GM11168 (cell line): Measurements from ENCODE around the gene THSD7B.
"Not testable (repeated sequence)": the region's sequence is repeated elsewhere in the genome, so short reads cannot be mapped to it uniquely, and the experiment has no call there.

Source experiments
- in situ Hi-C: fragments of 300-500 bp; cut with MboI; formaldehyde crosslinking; loops from one replicate; pipeline ENCODE4 v1.12.0; 2022; ENCODE audit warnings: low sequenced_read_pairs; ENCODE audit not compliant: unreplicated experiment

THSD7B gene

GRCh38 chr2:137020452-137021196, 255.3 kb downstream of the THSD7B start:
- in situ Hi-C loops, result no loop called here

- in situ Hi-C loops, result no loop called here
These were observed 256.4 kb downstream of the THSD7B start for GRCh38 chr2:137021763-137022162.

- in situ Hi-C loops, result no loop called here
These were observed 257.9 kb downstream of the THSD7B start for GRCh38 chr2:137023205-137023604.

GRCh38 chr2:137031731-137032130, 266.4 kb downstream of the THSD7B start:
- in situ Hi-C loops, result no loop called here

- in situ Hi-C loops, result no loop called here
These were observed 271.3 kb downstream of the THSD7B start for GRCh38 chr2:137036619-137037018.

- in situ Hi-C loops, result no loop called here
These were observed 274.3 kb downstream of the THSD7B start for GRCh38 chr2:137039482-137040152.

GRCh38 chr2:137047369-137047768, 282.0 kb downstream of the THSD7B start:
- in situ Hi-C loops, result no loop called here

GRCh38 chr2:137048455-137048854, 283.1 kb downstream of the THSD7B start:
- in situ Hi-C loops, result no loop called here

- in situ Hi-C loops, result no loop called here
These were observed 284.2 kb downstream of the THSD7B start for GRCh38 chr2:137049518-137049917.

GRCh38 chr2:137050949-137051348, 285.6 kb downstream of the THSD7B start:
- in situ Hi-C loops, result no loop called here

GRCh38 chr2:137051778-137052398, 286.5 kb downstream of the THSD7B start:
- in situ Hi-C loops, result no loop called here

- in situ Hi-C loops, result no loop called here
These were observed 291.4 kb downstream of the THSD7B start for GRCh38 chr2:137056704-137057103.

GRCh38 chr2:137076111-137076765, 310.9 kb downstream of the THSD7B start:
- in situ Hi-C loops, result not testable (repeated sequence)

GRCh38 chr2:137091704-137092103, 326.4 kb downstream of the THSD7B start:
- in situ Hi-C loops, result no loop called here

- in situ Hi-C loops, result no loop called here
These were observed 327.8 kb downstream of the THSD7B start for GRCh38 chr2:137093116-137093515.

GRCh38 chr2:137096187-137096586, 330.8 kb downstream of the THSD7B start:
- in situ Hi-C loops, result no loop called here

GRCh38 chr2:137096693-137097092, 331.3 kb downstream of the THSD7B start:
- in situ Hi-C loops, result no loop called here

- in situ Hi-C loops, result not testable (repeated sequence)
These were observed 336.5 kb downstream of the THSD7B start for GRCh38 chr2:137101814-137102213.

GRCh38 chr2:137107904-137108303, 342.6 kb downstream of the THSD7B start:
- in situ Hi-C loops, result no loop called here

- in situ Hi-C loops, result no loop called here
These were observed 346.6 kb downstream of the THSD7B start for GRCh38 chr2:137111896-137112295.
